Fibroblast of mammary gland (primary cell): ENCODE results near the gene PRICKLE2.
A peak's percentile ranks its signal among the peaks of the same experiment; 100 is the strongest.

Experiments used
- DNase-seq: peaks from one replicate; pipeline ENCODE4 v3.0.0-alpha.2; 2010; ENCODE audit warnings: low read depth
- H3K4me3 ChIP-seq: 2 replicates; pipeline ENCODE4 v1.5.1; 2011; ENCODE audit warnings: low read depth, mild to moderate bottlenecking, low read length, moderate library complexity; ENCODE audit not compliant: control insufficient read depth
- CTCF ChIP-seq: conservative IDR thresholded peaks from 2 replicates; pipeline ENCODE4 v1.5.1; 2011; ENCODE audit warnings: low read depth, low read length, inconsistent platforms; ENCODE audit not compliant: control insufficient read depth, insufficient read depth

PRICKLE2 gene

GRCh38 chr3:64179860-64180259 is 45.4 kb downstream of the PRICKLE2 start:
- H3K4me3 ChIP-seq: no peak overlapping the region
- no peak for TF ChIP-seq CTCF
- peak; percentile 51 for DNase-seq

GRCh38 chr3:64179249-64179648 is 46.0 kb downstream of the PRICKLE2 start:
- peak; percentile 9 for TF ChIP-seq CTCF
- H3K4me3 ChIP-seq: no peak overlapping the region
- no peak for DNase-seq

DNA sequence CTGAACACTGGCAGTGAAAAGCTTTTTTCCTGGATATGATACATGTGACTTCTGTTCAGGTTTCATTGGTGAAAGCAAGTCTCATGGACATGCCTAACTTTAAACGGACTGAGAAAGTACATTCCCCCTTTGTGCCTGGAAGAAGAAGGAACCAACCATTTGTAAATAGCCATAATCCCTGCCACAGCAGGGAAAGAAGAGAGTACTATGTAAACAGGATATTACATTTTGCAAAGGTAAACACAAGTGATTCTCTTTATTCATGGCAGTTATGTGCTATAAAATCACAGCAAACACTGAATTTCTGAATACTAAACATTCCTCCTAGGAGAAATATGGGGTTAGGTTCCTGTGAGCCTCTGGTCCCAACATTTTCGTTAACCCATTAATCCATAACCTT is 46.8 kb downstream of the PRICKLE2 start:
- DNase-seq: no peak
- TF ChIP-seq CTCF: no peak
- no peak overlapping the region for H3K4me3 ChIP-seq

GRCh38 chr3:64176461-64176996 is 48.7 kb downstream of the PRICKLE2 start:
- no peak for TF ChIP-seq CTCF
- no peak overlapping the region for H3K4me3 ChIP-seq
- peak; percentile 40 for DNase-seq

DNA sequence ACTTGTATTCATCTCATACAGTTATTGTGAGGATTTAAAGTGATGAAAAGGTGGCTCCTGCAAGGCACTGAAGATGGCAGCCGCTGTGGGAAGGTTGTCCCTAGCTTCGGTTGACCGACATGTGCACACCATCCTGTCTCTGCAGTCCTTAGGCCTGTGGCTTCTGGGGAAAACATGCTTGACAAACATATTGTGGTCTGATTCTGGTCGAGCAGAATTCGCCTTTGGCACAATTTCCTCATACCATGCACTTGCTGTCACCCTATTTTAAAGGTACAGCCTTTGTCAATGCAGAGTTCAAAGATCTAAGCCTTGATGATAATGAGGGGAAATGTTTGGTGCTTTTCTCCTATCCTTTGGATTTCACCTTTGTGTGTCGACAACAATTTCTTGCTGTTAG is 50.9 kb downstream of the PRICKLE2 start:
- no peak overlapping the region for H3K4me3 ChIP-seq
- no peak for TF ChIP-seq CTCF
- DNase-seq: no peak

DNA sequence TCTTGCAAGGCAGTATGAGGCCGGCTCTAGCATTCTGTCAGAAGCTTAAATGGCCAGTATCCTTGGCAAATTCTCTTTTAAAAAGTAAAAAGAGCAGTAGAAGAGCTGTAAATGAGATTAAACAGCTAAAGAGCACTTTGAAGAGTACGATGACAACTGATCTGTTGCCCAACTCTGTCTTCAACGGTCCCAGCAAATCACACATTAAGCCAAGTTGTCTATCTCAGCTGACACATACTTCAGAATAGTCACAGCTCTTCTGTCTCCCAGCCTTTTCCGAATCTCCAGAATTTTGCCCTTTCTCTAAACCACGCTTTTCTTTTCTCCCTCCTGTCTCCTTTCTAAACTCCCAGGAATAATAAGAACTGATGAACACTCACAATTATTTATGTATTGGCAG is 51.7 kb downstream of the PRICKLE2 start:
- H3K4me3 ChIP-seq: no peak overlapping the region
- TF ChIP-seq CTCF: no peak
- no peak for DNase-seq

GRCh38 chr3:64170270-64170669 is 55.0 kb downstream of the PRICKLE2 start:
- no peak for TF ChIP-seq CTCF
- H3K4me3 ChIP-seq: no peak overlapping the region
- DNase-seq: no peak
